RWPE1 (cell line): ENCODE results near the gene GOLPH3.

Source experiments
- CTCF ChIA-PET: fragments of 350-600 bp; sonication (Branson Sonifier 250); formaldehyde crosslinking; extraction: SDS; loops from one replicate; lab custom pipeline; 2021; lab: Yijun Ruan, JAX
- POLR2A ChIA-PET: fragments of 400-600 bp; formaldehyde crosslinking; extraction: SDS; loops from one replicate; lab custom pipeline; 2020; ENCODE audit warnings: antibody characterized with exemption; ENCODE audit not compliant: low non-redundant PET; lab: Yijun Ruan, JAX
- DNase-seq: peaks from one replicate; pipeline ENCODE4 v3.0.0; 2012; ENCODE audit warnings: low spot score
- H3K27ac ChIP-seq: fragments of 450-650 bp; 2 replicates; pipeline ENCODE4 v1.5.1; 2017
- CTCF ChIP-seq: fragments of 450-650 bp; conservative IDR thresholded peaks from 2 replicates; pipeline ENCODE4 v1.5.1; 2017; ENCODE audit warnings: low read depth, mild to moderate bottlenecking

Gene GOLPH3

GRCh38 chr5:32206509-32207354, 32.6 kb upstream of the GOLPH3 start:
- H3K27ac ChIP-seq, result no peak overlapping the region
- POLR2A ChIA-PET, result no interaction called here
- no peak for DNase-seq
- CTCF ChIA-PET, result interaction anchor here (1.3 kb wide), 1 partner anchor 26 kb away, joined by 4 read pairs; no protein-coding TSS in a partner anchor
- TF ChIP-seq CTCF, result no peak

GRCh38 chr5:32206053-32206452, 31.9 kb upstream of the GOLPH3 start:
- ChIA-PET CTCF (interaction anchor here (0.6 to 1.3 kb wide), 3 partner anchors 27 to 669 kb away, joined by 3 to 4 read pairs (median 4); no protein-coding TSS in a partner anchor), POLR2A (no interaction called here)
- DNase-seq, result no peak
- H3K27ac ChIP-seq, result no peak overlapping the region
- TF ChIP-seq CTCF, result no peak

- no peak for DNase-seq
- ChIA-PET POLR2A (no interaction called here), CTCF (no interaction called here)
- H3K27ac ChIP-seq, result no peak overlapping the region
- TF ChIP-seq CTCF, result no peak
These were observed 28.3 kb upstream of the GOLPH3 start for GRCh38 chr5:32202394-32202793.

- CTCF ChIA-PET, result no interaction called here
- POLR2A ChIA-PET, result no interaction called here
- TF ChIP-seq CTCF, result no peak
- H3K27ac ChIP-seq, result no peak overlapping the region
- no peak for DNase-seq
These were observed 27.1 kb upstream of the GOLPH3 start for GRCh38 chr5:32201122-32201753.

- H3K27ac ChIP-seq, result no peak overlapping the region
- POLR2A ChIA-PET, result no interaction called here
- CTCF ChIA-PET, result no interaction called here
- no peak for TF ChIP-seq CTCF
- no peak for DNase-seq
These were observed 22.9 kb upstream of the GOLPH3 start for GRCh38 chr5:32197032-32197431.

GRCh38 chr5:32195265-32195664, 21.1 kb upstream of the GOLPH3 start:
- DNase-seq, result no peak
- CTCF ChIA-PET, result no interaction called here
- no peak for TF ChIP-seq CTCF
- no peak overlapping the region for H3K27ac ChIP-seq
- POLR2A ChIA-PET, result no interaction called here
